ENCODE results near the gene DYNLRB1. TPM values are rescaled to one million over a fixed set of nuclear protein-coding genes. Genes with fewer than 3 reads are reported as not detected.

DYNLRB1 gene
- total and polyA plus RNA-seq, 4 donors: 120 to 305 (median 223) TPM

DNA sequence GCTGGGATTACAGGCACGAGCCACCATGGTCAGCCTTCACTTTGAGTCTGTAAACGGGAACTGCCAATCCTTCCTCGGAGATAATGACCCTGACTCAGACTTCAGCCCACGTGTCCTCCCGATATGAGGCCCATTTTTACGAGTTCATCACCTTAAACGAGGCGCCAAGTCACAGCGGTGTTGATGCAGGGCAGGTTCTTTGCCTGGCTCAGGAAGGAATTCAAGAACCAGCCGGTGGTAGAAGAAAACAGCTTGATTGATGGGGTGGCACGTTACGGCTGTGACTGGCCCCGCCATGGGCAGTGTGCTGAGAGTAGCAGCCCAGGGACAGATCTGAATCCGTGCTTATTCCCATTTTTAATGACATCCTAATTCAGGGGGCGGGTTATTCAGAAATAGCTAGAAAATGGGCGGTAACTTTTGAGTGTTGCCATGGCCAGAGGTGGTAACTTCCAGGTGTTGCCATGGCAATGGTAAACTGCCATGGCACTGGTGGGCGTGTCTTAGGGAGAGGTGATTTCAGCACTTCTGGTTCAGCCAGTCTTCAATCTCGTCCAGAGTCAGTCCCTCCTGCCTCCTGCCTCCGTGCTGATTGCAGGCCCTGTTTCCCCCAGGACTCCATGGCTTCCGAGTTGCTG, 33.2 kb downstream of the DYNLRB1 start:
- Histone ChIP-seq H3K4me1 (ENCODE audit: control insufficient read depth in 1 of 2, insufficient read depth in 2 of 2, low read length in 2 of 2) (no peaks in the 10 kb centered on the region), H3K36me3 (ENCODE audit: control insufficient read depth in 1 of 2, insufficient read depth in 2 of 2, low read length in 1 of 2) (no peaks in the 10 kb centered on the region), H3K27me3 (ENCODE audit: control insufficient read depth in 1 of 2, insufficient read depth in 2 of 2, low read length in 1 of 2) (no peaks in the 10 kb centered on the region), H3K27ac (ENCODE audit: low read depth in 1 of 2, low read length in 2 of 2) (no peak overlapping the region), H3K4me3 (ENCODE audit: low read length in 2 of 2) (no peak overlapping the region), H3K9me3 (ENCODE audit: control insufficient read depth, low read length) (no peaks in the 10 kb centered on the region)
- no peak for ATAC-seq (ENCODE audit: low FRiP score)
- intact Hi-C loops (cut with DNase I): no loop called here
- DNase-seq: no peak
- WGBS, 2 donors: 67 to 73% methylated on average over 20 of the region's 20 CpGs

DNA sequence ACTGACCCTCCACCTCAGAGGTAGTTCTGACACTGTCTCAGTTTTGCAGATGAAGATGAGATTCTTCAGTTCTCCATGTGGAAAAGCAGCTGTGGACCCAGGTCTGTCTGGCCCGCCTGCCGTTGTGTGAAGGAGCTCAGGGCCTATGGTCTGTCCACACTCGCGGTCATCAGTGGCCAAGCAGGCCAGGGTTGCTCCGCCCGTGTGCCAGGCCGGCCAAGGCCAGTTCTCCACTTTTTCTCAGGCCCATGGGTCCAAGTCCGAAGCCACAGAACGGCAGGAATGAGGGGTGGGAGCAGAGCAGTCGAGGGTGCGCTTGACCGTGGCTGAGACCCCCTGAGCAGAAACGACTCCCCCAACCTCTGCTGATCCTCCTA, 33.7 kb downstream of the DYNLRB1 start:
- Histone ChIP-seq H3K4me1 (ENCODE audit: control insufficient read depth in 1 of 2, insufficient read depth in 2 of 2, low read length in 2 of 2) (no peaks in the 10 kb centered on the region), H3K27me3 (ENCODE audit: control insufficient read depth in 1 of 2, insufficient read depth in 2 of 2, low read length in 1 of 2) (no peaks in the 10 kb centered on the region), H3K27ac (ENCODE audit: low read depth in 1 of 2, low read length in 2 of 2) (no peak overlapping the region), H3K4me3 (ENCODE audit: low read length in 2 of 2) (no peak overlapping the region), H3K36me3 (ENCODE audit: control insufficient read depth in 1 of 2, insufficient read depth in 2 of 2, low read length in 1 of 2) (no peaks in the 10 kb centered on the region), H3K9me3 (ENCODE audit: control insufficient read depth, low read length) (no peaks in the 10 kb centered on the region)
- ATAC-seq (ENCODE audit: low FRiP score): no peak
- DNase-seq: no peak
- intact Hi-C loops (cut with DNase I): no loop called here
- WGBS, 2 donors: 94 to 95% methylated on average over 13 of the region's 13 CpGs

DNA sequence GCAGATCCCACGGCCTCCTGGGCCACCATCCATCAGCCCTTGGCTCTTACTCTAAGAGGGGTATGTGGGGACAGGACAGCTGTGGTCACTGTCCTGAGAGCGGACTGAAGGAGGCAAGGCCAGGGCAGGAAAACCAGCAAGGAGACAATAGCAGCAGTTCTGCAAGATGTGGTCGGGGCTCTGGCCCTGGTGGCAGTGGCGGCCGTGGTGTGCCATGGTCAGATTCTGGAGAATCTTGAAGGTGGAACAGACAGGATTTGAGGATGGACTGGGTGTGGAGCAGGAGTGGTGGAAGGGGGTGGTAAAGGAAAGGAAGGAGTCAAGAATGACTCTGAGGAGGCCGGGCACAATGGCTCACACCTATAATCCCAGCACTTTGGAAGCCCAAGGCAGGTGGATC, 36.3 kb downstream of the DYNLRB1 start:
- Histone ChIP-seq H3K27me3 (ENCODE audit: control insufficient read depth in 1 of 2, insufficient read depth in 2 of 2, low read length in 1 of 2) (no peaks in the 10 kb centered on the region), H3K27ac (ENCODE audit: low read depth in 1 of 2, low read length in 2 of 2) (no peak overlapping the region), H3K36me3 (ENCODE audit: control insufficient read depth in 1 of 2, insufficient read depth in 2 of 2, low read length in 1 of 2) (no peaks in the 10 kb centered on the region), H3K9me3 (ENCODE audit: control insufficient read depth, low read length) (no peaks in the 10 kb centered on the region), H3K4me3 (ENCODE audit: low read length in 2 of 2) (no peak overlapping the region), H3K4me1 (ENCODE audit: control insufficient read depth in 1 of 2, insufficient read depth in 2 of 2, low read length in 2 of 2) (no peaks in the 10 kb centered on the region)
- 95 to 96% methylated on average over 6 of the region's 6 CpGs for WGBS, 2 donors
- intact Hi-C loops (cut with DNase I): no loop called here
- no peak for DNase-seq
- ATAC-seq (ENCODE audit: low FRiP score): no peak

DNA sequence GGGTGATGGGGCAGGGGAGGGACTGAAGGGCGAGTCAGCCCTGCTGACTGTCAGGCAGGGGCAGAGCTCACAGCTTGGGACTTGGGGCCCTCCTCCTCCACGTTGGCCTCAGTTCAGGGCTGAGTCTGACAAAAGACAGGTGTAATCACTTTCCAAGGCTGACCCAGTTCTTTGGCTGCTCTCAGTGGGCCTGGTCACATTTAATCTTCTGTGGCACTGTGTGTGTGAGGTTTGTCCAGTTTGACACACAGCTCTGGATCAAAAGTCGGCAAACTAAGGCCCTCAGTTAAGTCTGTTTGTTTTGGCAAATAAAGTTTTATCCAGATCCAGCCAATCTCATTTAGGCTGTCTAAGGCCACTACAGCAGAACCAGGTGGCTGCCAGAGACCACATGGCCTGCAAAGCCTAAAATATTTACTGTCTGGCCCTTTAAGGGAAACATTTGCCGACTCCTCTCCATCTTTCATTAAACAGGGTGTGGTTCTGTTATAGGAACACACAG, 37.2 kb downstream of the DYNLRB1 start:
- no peaks in the 10 kb centered on the region for H3K4me1 ChIP-seq (ENCODE audit: control insufficient read depth in 1 of 2, insufficient read depth in 2 of 2, low read length in 2 of 2)
- peak overlapping the region in 1 of 2 donors; percentile 1 for H3K27ac ChIP-seq (ENCODE audit: low read depth in 1 of 2, low read length in 2 of 2)
- DNase-seq (no peak), ATAC-seq (ENCODE audit: low FRiP score) (no peak)
- no peaks in the 10 kb centered on the region for H3K9me3 ChIP-seq (ENCODE audit: control insufficient read depth, low read length)
- no peaks in the 10 kb centered on the region for H3K27me3 ChIP-seq (ENCODE audit: control insufficient read depth in 1 of 2, insufficient read depth in 2 of 2, low read length in 1 of 2)
- H3K36me3 ChIP-seq (ENCODE audit: control insufficient read depth in 1 of 2, insufficient read depth in 2 of 2, low read length in 1 of 2): no peaks in the 10 kb centered on the region
- 5 to 12% methylated on average over 4 of the region's 4 CpGs for WGBS, 2 donors
- no peak overlapping the region for H3K4me3 ChIP-seq (ENCODE audit: low read length in 2 of 2)
- intact Hi-C loops (cut with DNase I): no loop called here

DNA sequence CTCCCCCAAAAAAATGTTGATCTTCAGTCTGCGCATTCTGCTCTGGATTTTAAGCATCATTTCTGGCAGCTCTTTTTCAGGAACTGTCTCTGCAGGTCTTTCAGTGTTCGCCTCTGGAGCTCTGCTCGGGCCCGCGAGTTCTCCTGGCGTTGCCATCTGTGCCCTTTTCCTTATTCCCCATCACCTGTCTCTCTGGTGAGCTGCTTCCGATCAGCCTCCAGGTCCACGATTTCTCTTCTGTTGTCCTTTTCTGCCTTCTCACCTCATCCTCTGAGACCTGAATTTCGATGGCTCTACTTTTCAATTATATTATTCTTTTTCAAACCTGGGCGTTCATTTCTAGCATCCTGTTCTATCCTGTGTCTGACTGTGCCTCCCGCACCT, 41.7 kb downstream of the DYNLRB1 start:
- ATAC-seq (ENCODE audit: low FRiP score): no peak
- intact Hi-C loops (cut with DNase I): loop anchor here in 1 of 2 donors (5.0 kb wide), 1 partner anchor 149 kb away; no protein-coding TSS in a partner anchor
- no peak for DNase-seq

DNA sequence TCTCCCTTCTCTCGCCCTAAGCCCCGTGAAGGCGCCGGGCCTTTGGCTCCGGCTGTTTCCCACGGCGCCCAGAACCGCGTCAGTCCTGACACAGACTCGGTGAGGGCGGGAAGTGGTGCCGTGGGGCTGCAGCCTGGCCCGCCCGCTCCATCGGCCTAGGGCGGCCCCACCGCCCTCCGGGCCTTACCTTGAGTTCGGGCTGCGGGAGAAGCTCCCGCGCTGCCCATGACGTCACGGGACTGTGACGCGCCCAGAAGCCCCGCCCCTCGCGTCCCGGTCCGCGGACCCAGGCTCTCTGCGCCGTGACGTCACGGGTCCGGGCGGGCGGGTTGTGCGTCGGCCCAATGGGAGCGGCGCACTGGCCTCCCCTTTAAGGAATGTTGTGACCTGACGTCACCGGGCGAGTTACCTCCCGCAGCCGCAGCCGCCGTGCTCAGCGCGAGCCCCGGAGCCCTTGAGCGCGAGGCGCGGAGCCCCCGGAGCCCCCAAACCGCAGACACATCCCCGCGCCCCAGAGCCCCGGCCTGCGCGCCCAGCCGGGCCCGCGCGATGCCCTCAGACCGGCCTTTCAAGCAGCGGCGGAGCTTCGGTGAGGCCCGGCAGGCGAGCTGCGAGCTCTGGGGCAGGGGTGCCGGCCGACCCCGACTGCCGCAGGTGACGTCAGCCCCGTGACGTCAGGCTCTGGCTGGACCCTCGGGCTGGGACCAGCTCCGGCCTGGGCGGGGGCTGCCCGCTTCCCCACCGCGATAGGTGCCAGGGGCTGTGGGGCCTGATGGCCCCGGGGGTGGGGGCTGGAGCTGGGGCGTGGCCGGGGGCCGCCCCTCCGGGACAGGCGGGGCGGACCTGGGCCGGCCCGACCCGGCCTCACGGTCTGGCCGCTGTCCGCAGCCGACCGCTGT, 42.3 kb downstream of the DYNLRB1 start, which contains the start of gene MAP1LC3A:
TSS of gene MAP1LC3A (plus strand) at position 399 of the 899 bp plus-strand sequence. CDS start at position 550, 151 bp downstream.
- 0 to 2% methylated on average over 97 to 103 of the region's 103 CpGs for WGBS, 2 donors
- ATAC-seq (ENCODE audit: low FRiP score) (peak; percentile 97), DNase-seq (peak; percentile 97 to 99)
- no peaks in the 10 kb centered on the region for H3K36me3 ChIP-seq (ENCODE audit: control insufficient read depth in 1 of 2, insufficient read depth in 2 of 2, low read length in 1 of 2)
- no peaks in the 10 kb centered on the region for H3K27me3 ChIP-seq (ENCODE audit: control insufficient read depth in 1 of 2, insufficient read depth in 2 of 2, low read length in 1 of 2)
- intact Hi-C loops (cut with DNase I): loop anchor here in 1 of 2 donors (5.0 kb wide), 1 partner anchor 149 kb away; no protein-coding TSS in a partner anchor
- no peaks in the 10 kb centered on the region for H3K9me3 ChIP-seq (ENCODE audit: control insufficient read depth, low read length)
- no peaks in the 10 kb centered on the region for H3K4me1 ChIP-seq (ENCODE audit: control insufficient read depth in 1 of 2, insufficient read depth in 2 of 2, low read length in 2 of 2)
- H3K4me3 ChIP-seq (ENCODE audit: low read length in 2 of 2): peak within 1 kb of the TSS; percentile 63 to 71
- peak within 1 kb of the TSS; percentile 62 to 81 for H3K27ac ChIP-seq (ENCODE audit: low read depth in 1 of 2, low read length in 2 of 2)

More for the DNA sequence above, 41.7 kb downstream of the DYNLRB1 start:
- no peaks in the 10 kb centered on the region for H3K9me3 ChIP-seq (ENCODE audit: control insufficient read depth, low read length)
- no peaks in the 10 kb centered on the region for H3K27me3 ChIP-seq (ENCODE audit: control insufficient read depth in 1 of 2, insufficient read depth in 2 of 2, low read length in 1 of 2)
- 6 to 8% methylated on average over 11 of the region's 11 CpGs for WGBS, 2 donors
- no peaks in the 10 kb centered on the region for H3K4me1 ChIP-seq (ENCODE audit: control insufficient read depth in 1 of 2, insufficient read depth in 2 of 2, low read length in 2 of 2)
- peak overlapping the region; percentile 31 to 63 for H3K4me3 ChIP-seq (ENCODE audit: low read length in 2 of 2)
- H3K36me3 ChIP-seq (ENCODE audit: control insufficient read depth in 1 of 2, insufficient read depth in 2 of 2, low read length in 1 of 2): no peaks in the 10 kb centered on the region
- peak overlapping the region; percentile 15 to 24 for H3K27ac ChIP-seq (ENCODE audit: low read depth in 1 of 2, low read length in 2 of 2)

DNA sequence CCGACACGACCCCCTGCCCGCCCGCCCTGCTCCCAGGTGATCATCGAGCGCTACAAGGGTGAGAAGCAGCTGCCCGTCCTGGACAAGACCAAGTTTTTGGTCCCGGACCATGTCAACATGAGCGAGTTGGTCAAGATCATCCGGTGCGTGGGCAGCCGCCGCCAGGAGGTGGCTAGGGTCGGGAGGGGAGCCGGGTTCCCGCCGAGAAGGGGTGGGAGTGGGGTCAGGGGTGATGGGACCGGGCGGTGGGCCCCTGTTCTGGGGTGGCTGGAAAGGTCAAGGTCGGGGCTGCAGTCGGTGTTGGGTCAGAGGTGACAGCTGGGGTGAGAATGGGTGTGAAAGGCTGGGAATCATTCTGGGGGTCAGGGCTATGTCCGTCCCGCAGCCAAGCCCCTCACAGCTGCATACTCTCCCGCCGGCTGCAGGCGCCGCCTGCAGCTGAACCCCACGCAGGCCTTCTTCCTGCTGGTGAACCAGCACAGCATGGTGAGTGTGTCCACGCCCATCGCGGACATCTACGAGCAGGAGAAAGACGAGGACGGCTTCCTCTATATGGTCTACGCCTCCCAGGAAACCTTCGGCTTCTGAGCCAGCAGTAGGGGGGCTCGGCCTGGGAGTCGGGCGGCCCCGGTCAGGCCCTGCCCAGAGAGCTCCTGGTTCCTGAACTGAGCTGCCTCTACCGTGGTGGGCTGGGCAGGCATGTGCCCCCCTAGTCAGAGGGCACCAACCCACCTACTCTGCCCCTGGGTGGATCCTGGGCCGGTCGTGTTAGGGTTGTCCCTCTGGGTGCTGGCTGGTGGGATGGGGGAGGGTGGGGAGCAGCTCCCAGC, 43.3 kb downstream of the DYNLRB1 start:
- intact Hi-C loops (cut with DNase I): loop anchor here (5.0 kb wide), 1 partner anchor 148 kb away; no protein-coding TSS in a partner anchor

DNA sequence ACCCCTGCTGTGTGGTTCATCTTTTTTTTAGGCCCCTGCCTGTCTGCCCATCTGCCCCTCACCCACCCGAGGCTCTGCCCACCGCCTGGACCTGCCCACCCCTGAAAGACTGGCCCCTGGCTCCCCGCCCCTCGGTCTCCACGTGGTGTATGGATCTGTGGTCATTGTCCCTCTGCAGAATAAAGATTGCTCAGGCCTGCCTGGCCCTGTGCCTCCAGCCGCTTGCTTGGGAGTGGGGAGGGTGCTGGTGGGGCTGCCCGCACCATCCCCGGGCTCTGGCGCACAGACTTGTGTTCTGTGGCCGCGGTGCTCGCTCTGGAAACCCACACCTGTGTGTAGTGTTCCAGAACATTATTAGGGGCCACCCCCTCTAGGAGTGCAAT, 43.9 kb downstream of the DYNLRB1 start:
- Histone ChIP-seq H3K36me3 (ENCODE audit: control insufficient read depth in 1 of 2, insufficient read depth in 2 of 2, low read length in 1 of 2) (no peaks in the 10 kb centered on the region), H3K27me3 (ENCODE audit: control insufficient read depth in 1 of 2, insufficient read depth in 2 of 2, low read length in 1 of 2) (no peaks in the 10 kb centered on the region), H3K27ac (ENCODE audit: low read depth in 1 of 2, low read length in 2 of 2) (no peak overlapping the region), H3K4me3 (ENCODE audit: low read length in 2 of 2) (no peak overlapping the region), H3K9me3 (ENCODE audit: control insufficient read depth, low read length) (no peaks in the 10 kb centered on the region), H3K4me1 (ENCODE audit: control insufficient read depth in 1 of 2, insufficient read depth in 2 of 2, low read length in 2 of 2) (no peaks in the 10 kb centered on the region)
- ATAC-seq (ENCODE audit: low FRiP score) (peak; percentile 0), DNase-seq (no peak)
- WGBS, 2 donors: 80 to 83% methylated on average over 12 of the region's 12 CpGs
- intact Hi-C loops (cut with DNase I): loop anchor here in 1 of 2 donors (5.0 kb wide), 1 partner anchor 147 kb away; no protein-coding TSS in a partner anchor

More for the DNA sequence above, 43.3 kb downstream of the DYNLRB1 start:
- 58 to 61% methylated on average over 40 to 43 of the region's 43 CpGs for WGBS, 2 donors
- no peak for DNase-seq
- Histone ChIP-seq H3K27me3 (ENCODE audit: control insufficient read depth in 1 of 2, insufficient read depth in 2 of 2, low read length in 1 of 2) (no peaks in the 10 kb centered on the region), H3K4me3 (ENCODE audit: low read length in 2 of 2) (peak overlapping the region; percentile 43 to 71), H3K36me3 (ENCODE audit: control insufficient read depth in 1 of 2, insufficient read depth in 2 of 2, low read length in 1 of 2) (no peaks in the 10 kb centered on the region), H3K27ac (ENCODE audit: low read depth in 1 of 2, low read length in 2 of 2) (peak overlapping the region; percentile 62 to 64), H3K9me3 (ENCODE audit: control insufficient read depth, low read length) (no peaks in the 10 kb centered on the region), H3K4me1 (ENCODE audit: control insufficient read depth in 1 of 2, insufficient read depth in 2 of 2, low read length in 2 of 2) (no peaks in the 10 kb centered on the region)
- ATAC-seq (ENCODE audit: low FRiP score): peak; percentile 13
